ENCODE measurements around the gene PLB1. TPM values are rescaled to one million over a fixed set of nuclear protein-coding genes. Genes with fewer than 3 reads are reported as not detected.

The PLB1 gene
- total and polyA plus RNA-seq, 2 experiments from 2014 or later = 0.06 to 0.21 TPM

DNA sequence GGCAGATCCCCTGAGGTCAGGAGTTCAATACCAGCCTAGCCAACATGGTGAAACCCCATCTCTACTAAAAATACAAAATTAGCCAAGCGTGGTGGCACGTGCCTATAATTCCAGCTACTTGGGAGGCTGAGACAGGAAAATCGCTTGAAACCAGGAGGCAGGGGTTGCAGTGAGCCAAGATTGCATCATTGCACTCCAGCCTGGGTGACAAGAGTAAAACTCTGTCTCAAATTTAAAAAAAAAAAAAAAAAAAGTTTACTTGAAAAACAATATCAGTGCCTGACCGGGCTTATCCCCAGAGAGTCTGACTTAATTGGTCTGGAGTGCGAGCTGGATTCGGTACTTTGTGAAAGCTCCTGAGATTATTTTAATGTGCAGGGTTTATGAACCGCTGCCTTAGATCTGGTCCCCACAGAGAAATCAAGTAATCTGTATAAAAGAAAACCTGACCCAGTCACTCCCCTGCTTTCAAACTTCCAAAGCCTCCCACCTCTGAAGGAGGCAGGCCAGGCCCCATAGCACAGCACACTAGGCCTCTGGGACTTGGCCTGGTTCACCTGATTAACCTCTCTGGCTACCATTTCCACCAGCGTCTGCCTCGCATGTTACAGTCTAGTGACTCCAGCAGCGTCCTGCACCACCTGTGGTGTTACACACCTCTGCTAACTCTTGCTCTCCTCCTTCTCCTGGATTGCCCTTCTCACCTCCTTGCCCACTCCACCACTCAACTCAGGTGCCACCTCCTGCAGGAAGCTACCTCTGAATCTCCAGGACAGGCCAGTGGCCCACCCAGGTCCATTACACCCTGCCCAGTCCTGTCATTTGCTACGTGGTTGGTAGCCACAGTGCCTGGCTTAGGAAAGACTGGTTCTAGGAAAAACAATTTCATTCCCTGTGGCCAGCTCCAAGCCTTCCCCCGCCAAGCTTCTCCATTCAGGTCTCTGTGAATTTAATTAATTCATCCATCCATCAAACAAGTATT is 141.5 kb downstream of the PLB1 start (continued):
- TF ChIP-seq, protein P1, sequence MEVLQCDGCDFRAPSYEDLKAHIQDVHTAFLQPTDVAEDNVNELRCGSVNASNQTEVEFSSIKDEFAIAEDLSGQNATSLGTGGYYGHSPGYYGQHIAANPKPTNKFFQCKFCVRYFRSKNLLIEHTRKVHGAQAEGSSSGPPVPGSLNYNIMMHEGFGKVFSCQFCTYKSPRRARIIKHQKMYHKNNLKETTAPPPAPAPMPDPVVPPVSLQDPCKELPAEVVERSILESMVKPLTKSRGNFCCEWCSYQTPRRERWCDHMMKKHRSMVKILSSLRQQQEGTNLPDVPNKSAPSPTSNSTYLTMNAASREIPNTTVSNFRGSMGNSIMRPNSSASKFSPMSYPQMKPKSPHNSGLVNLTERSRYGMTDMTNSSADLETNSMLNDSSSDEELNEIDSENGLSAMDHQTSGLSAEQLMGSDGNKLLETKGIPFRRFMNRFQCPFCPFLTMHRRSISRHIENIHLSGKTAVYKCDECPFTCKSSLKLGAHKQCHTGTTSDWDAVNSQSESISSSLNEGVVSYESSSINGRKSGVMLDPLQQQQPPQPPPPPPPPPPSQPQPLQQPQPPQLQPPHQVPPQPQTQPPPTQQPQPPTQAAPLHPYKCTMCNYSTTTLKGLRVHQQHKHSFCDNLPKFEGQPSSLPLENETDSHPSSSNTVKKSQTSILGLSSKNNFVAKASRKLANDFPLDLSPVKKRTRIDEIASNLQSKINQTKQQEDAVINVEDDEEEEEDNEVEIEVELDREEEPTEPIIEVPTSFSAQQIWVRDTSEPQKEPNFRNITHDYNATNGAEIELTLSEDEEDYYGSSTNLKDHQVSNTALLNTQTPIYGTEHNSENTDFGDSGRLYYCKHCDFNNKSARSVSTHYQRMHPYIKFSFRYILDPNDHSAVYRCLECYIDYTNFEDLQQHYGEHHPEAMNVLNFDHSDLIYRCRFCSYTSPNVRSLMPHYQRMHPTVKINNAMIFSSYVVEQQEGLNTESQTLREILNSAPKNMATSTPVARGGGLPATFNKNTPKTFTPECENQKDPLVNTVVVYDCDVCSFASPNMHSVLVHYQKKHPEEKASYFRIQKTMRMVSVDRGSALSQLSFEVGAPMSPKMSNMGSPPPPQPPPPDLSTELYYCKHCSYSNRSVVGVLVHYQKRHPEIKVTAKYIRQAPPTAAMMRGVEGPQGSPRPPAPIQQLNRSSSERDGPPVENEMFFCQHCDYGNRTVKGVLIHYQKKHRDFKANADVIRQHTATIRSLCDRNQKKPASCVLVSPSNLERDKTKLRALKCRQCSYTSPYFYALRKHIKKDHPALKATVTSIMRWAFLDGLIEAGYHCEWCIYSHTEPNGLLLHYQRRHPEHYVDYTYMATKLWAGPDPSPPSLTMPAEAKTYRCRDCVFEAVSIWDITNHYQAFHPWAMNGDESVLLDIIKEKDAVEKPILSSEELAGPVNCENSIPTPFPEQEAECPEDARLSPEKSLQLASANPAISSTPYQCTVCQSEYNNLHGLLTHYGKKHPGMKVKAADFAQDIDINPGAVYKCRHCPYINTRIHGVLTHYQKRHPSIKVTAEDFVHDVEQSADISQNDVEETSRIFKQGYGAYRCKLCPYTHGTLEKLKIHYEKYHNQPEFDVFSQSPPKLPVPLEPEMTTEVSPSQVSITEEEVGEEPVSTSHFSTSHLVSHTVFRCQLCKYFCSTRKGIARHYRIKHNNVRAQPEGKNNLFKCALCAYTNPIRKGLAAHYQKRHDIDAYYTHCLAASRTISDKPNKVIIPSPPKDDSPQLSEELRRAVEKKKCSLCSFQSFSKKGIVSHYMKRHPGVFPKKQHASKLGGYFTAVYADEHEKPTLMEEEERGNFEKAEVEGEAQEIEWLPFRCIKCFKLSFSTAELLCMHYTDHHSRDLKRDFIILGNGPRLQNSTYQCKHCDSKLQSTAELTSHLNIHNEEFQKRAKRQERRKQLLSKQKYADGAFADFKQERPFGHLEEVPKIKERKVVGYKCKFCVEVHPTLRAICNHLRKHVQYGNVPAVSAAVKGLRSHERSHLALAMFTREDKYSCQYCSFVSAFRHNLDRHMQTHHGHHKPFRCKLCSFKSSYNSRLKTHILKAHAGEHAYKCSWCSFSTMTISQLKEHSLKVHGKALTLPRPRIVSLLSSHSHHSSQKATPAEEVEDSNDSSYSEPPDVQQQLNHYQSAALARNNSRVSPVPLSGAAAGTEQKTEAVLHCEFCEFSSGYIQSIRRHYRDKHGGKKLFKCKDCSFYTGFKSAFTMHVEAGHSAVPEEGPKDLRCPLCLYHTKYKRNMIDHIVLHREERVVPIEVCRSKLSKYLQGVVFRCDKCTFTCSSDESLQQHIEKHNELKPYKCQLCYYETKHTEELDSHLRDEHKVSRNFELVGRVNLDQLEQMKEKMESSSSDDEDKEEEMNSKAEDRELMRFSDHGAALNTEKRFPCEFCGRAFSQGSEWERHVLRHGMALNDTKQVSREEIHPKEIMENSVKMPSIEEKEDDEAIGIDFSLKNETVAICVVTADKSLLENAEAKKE (CRISPR knock-in tag; IDR thresholded peaks at IDR 0.05) = no peak
- TF ChIP-seq, protein P2, sequence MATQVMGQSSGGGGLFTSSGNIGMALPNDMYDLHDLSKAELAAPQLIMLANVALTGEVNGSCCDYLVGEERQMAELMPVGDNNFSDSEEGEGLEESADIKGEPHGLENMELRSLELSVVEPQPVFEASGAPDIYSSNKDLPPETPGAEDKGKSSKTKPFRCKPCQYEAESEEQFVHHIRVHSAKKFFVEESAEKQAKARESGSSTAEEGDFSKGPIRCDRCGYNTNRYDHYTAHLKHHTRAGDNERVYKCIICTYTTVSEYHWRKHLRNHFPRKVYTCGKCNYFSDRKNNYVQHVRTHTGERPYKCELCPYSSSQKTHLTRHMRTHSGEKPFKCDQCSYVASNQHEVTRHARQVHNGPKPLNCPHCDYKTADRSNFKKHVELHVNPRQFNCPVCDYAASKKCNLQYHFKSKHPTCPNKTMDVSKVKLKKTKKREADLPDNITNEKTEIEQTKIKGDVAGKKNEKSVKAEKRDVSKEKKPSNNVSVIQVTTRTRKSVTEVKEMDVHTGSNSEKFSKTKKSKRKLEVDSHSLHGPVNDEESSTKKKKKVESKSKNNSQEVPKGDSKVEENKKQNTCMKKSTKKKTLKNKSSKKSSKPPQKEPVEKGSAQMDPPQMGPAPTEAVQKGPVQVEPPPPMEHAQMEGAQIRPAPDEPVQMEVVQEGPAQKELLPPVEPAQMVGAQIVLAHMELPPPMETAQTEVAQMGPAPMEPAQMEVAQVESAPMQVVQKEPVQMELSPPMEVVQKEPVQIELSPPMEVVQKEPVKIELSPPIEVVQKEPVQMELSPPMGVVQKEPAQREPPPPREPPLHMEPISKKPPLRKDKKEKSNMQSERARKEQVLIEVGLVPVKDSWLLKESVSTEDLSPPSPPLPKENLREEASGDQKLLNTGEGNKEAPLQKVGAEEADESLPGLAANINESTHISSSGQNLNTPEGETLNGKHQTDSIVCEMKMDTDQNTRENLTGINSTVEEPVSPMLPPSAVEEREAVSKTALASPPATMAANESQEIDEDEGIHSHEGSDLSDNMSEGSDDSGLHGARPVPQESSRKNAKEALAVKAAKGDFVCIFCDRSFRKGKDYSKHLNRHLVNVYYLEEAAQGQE (IDR thresholded peaks at IDR 0.05; ENCODE audit: unreplicated experiment) = no peak
- TF ChIP-seq, protein P3, sequence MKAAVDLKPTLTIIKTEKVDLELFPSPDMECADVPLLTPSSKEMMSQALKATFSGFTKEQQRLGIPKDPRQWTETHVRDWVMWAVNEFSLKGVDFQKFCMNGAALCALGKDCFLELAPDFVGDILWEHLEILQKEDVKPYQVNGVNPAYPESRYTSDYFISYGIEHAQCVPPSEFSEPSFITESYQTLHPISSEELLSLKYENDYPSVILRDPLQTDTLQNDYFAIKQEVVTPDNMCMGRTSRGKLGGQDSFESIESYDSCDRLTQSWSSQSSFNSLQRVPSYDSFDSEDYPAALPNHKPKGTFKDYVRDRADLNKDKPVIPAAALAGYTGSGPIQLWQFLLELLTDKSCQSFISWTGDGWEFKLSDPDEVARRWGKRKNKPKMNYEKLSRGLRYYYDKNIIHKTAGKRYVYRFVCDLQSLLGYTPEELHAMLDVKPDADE (IDR thresholded peaks at IDR 0.05) = no peak
